HG03442 (cell line): Measurements from ENCODE around the gene MPHOSPH9.
A peak's percentile ranks its signal among the peaks of the same experiment; 100 is the strongest.

ENCODE experiments used
- ATAC-seq: cut with Tn5 transposase; IDR thresholded peaks from one replicate; pipeline ENCODE4 v1.9.1; 2021; ENCODE audit warnings: mild to moderate bottlenecking, moderate library complexity; ENCODE audit not compliant: unreplicated experiment

Gene MPHOSPH9

GRCh38 chr12:123232807-123233504, at the start of gene MPHOSPH9, which contains the start of gene MTRFR:
Gene MPHOSPH9, minus strand, starts transcription at chr12:123233141. Its CDS starts 2,777 bp downstream, at chr12:123230364.
Gene MTRFR, plus strand, starts transcription at chr12:123233436. Its CDS starts 20,239 bp downstream, at chr12:123253675.
- ATAC-seq = peak; percentile 78

- ATAC-seq = no peak
Observed at GRCh38 chr12:123282111-123282510, 49.2 kb upstream of the MPHOSPH9 start.

- ATAC-seq = no peak
Observed at GRCh38 chr12:123280971-123281370, 48.0 kb upstream of the MPHOSPH9 start.

GRCh38 chr12:123278101-123278627, 45.2 kb upstream of the MPHOSPH9 start:
- ATAC-seq = no peak

DNA sequence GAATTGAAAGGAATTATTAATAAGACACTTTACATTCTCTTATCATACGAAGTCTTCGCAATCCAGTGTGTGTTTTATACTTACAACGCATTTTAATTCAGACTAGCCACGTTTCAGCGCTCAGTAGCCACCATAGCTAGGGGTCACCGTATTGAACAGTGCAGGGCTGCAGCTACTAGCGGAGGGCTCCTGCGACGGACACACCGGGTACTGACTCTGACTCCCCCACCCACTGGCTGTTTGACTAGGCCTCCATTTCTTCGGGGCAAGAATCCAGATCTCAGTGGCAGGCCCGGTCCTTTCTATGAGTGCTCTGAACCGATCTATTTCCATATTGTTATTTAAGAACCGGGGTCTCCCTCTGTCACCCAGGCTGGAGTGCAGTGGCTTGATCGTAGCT, 40.2 kb upstream of the MPHOSPH9 start:
- ATAC-seq = no peak

DNA sequence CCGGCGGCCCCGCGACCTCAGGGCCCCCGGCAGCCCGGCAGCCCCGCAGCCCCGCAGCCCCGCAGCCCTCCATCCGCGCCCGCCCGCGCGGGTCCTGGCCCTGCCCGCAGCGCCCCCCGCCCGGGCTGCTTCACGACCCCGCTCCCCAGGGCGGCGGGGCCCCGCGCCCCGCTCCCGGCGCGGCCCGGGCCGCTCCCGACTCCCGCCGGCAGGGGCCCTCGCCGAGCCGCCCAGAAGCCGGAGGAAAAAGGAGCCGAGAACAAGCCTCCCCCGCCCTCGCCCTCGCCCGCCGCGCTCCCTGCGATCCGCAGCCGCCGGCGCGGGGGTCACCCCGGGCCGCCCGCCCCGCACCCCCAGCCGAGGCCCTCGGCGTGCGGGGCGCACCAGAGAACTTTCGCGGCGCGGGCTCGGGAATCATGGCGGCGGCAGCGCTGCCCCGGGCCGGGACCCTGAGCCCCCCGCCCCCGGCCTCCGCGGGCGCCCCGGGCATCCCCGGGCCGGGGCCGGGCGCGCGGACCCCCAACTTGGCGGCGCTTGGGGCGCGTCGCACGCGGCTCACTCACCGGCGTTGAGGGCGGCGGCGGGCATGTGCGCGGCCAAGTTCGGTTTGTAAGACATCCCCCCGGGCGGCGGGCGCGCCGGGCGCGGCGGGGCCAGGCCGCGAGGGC, 38.2 kb upstream of the MPHOSPH9 start:
- peak; percentile 67 for ATAC-seq

GRCh38 chr12:123270214-123271000, 37.5 kb upstream of the MPHOSPH9 start:
- ATAC-seq = peak; percentile 14

GRCh38 chr12:123269896-123270213, 36.9 kb upstream of the MPHOSPH9 start:
- no peak for ATAC-seq

GRCh38 chr12:123269395-123269892, 36.5 kb upstream of the MPHOSPH9 start:
- ATAC-seq = no peak

DNA sequence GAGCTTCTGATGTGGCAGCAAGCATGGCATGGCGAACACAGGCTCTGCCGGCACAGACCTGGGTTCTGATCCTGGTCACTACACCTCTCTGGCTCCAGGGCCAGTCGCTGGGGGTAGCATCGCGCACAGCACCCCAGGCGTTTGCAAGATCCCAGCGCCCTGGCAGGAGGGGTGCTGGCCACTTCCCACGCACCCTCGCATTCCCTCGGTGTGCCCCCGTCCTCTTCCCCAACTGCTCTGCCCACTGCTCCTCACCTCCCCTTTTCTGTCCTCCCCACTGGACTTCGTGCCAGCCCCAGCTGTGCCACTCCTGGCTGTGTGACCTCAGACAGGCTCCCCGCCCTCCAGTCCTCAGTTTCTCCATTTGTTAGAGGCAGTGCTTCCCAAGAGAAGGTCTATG, 35.9 kb upstream of the MPHOSPH9 start:
- ATAC-seq = no peak

GRCh38 chr12:123267991-123268843, 35.3 kb upstream of the MPHOSPH9 start:
- no peak for ATAC-seq

- no peak for ATAC-seq
Observed at GRCh38 chr12:123267335-123267920, 34.5 kb upstream of the MPHOSPH9 start.

GRCh38 chr12:123266679-123267277, 33.8 kb upstream of the MPHOSPH9 start:
- ATAC-seq = no peak

GRCh38 chr12:123265851-123266678, 33.1 kb upstream of the MPHOSPH9 start:
- ATAC-seq = no peak

- ATAC-seq = no peak
Observed at GRCh38 chr12:123264642-123265041, 31.7 kb upstream of the MPHOSPH9 start.

- no peak for ATAC-seq
Observed at GRCh38 chr12:123263196-123263817, 30.4 kb upstream of the MPHOSPH9 start.

GRCh38 chr12:123261196-123261595, 28.3 kb upstream of the MPHOSPH9 start:
- ATAC-seq = no peak

GRCh38 chr12:123260081-123260480, 27.1 kb upstream of the MPHOSPH9 start:
- ATAC-seq = no peak
